HL-60/S4 (cell line): ENCODE results near the gene MEF2C.

Source experiments
- in situ Hi-C: fragments of 300-500 bp; cut with MboI; formaldehyde crosslinking; loops from 2 replicates; pipeline ENCODE4 v1.14.3; 2022; ENCODE audit warnings: low sequenced_read_pairs

Gene MEF2C

DNA sequence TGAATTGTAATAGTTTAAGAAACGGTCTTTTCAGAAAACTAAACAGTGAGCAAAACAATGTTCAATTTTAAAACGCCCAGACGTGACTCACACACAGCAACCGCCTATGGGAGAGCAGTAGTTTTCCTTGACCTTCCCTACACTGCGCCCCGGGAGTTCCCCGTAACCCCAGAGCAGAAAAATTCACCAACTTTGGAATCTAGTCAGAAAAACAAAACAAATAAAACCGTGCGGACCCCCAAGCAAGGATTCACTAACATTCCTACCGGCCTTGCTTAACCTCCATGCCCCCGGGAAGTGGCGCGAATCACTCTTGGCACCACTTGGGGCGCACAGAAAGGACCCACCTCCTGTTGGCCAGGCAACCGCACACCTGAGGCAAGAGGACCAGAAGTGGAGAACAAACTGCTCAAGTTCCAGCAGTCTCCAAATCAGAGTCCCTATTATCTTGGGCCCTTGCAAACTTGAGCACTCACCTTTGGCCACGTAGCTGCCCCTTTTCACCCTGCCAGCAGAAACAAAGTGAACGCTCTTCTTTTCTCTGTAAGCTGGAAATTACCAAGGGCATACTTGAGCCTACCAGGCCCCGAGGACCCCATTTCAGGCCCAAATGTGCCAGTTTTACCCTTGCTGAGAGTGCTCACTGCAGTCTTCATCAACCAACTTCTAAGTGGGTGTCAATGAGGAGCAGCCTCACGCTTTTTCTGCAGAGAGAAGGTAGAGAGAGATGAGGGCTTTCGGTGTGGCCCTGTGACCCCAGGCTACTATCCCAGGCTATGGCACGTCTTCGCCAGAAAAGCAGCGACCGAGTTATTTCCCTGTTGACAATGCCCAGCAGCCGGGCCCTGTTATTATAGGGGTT is 189.7 kb downstream of the MEF2C start:
- in situ Hi-C loops = loop anchor here (25.0 kb wide), 1 partner anchor 906 kb away; no protein-coding TSS in a partner anchor

DNA sequence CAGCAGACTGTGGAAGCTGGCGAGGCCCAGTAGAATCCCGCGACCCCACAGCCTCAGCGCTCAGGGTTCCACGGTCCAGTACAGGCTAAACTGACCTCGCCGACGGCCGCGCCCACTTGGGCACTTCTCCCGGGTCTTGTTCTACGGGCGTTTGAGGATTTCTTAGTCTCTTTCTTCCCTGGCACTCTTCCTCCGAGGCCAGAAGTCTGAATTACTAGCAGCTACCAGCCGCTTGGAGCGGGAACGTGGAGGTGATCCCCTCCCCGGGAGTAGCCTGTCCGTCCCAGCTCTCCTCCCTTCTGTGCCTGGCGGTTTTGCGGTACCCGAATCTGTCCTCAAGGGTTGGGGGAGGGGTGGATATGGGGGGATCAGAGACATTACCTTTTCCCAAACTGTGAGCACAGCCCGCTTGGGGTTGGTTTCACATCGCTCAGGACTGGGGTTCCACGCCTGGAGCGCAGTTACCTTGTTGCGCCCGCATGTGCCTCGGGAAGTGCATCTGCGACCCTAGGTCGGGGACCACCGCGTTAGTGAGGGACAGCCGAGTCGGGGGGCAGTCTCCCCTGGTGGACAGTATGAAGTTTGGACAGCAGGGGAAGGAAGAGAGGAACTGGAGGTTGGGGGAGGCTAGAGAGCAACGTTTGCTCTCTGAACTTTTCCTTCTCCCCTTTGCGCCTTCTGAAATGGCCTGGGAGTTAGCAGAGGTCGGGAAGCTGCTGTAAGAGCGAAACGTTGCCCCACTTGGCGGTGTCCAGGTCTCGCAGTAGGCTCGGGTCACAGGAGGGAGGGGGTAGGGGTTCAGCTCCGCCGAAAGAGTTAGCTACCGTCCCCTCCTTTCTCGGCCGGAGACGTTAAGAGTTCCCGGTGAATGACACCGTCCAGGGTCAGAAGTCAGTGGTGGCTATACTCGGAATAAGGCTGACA is 190.8 kb downstream of the MEF2C start:
- in situ Hi-C loops = loop anchor here (25.0 kb wide), 1 partner anchor 905 kb away; no protein-coding TSS in a partner anchor

DNA sequence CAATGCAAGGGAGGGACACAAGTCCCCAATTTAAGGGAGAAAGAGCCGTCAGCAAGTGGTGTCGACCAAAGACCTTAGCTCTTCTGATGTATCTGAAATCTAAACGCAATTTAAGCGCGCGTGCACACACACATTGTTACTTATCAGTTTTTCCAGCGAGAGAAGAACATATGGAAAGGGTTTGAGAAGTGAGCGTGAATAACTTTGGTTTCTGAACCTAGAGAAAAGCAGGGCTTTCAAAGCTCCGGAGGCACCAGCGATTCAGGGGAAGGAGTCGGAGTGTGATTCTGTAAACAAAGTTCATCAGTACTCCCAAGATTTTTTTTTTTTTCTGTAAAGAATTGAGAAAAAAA is 191.8 kb downstream of the MEF2C start:
- in situ Hi-C loops = loop anchor here (25.0 kb wide), 1 partner anchor 904 kb away; no protein-coding TSS in a partner anchor

DNA sequence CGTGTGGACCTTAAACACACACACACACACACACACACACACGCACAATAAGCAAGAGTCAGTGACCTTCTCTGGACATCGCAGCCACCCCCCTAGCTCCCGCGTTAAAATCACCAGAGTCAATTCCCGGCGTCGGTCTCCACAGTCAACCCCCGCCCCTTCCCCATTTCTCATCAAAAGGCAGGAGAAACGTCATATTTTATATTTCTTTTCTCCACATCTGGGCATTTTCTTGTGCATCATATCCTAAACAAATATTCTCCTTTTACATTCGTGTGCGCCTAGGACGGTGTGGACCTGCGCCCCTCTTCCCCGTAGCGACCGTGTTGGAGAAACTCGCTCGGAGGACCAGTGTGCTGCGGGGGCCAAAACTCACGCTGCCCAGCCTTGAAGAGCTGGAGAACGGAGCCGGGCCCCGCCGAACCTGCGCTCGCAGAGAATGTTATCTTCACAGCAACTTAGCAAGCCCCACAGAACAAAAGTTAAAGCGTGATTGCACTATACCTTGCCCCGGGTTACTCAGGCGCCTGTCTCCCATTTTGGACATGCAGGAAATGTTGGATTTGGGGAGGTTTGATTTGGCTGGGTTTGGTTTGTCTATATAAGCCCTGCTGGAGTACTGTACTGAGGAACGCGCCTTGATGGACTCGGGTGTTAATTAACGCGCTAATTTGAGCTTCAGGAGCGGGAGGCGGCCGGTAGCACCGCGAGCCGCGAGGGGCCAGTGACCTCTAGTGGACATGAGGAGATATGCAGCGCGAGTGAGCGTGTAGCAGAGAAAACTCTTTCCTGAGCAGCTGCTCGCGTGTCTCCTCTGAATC is 192.4 kb downstream of the MEF2C start:
- in situ Hi-C loops = loop anchor here (25.0 kb wide), 1 partner anchor 903 kb away; no protein-coding TSS in a partner anchor

DNA sequence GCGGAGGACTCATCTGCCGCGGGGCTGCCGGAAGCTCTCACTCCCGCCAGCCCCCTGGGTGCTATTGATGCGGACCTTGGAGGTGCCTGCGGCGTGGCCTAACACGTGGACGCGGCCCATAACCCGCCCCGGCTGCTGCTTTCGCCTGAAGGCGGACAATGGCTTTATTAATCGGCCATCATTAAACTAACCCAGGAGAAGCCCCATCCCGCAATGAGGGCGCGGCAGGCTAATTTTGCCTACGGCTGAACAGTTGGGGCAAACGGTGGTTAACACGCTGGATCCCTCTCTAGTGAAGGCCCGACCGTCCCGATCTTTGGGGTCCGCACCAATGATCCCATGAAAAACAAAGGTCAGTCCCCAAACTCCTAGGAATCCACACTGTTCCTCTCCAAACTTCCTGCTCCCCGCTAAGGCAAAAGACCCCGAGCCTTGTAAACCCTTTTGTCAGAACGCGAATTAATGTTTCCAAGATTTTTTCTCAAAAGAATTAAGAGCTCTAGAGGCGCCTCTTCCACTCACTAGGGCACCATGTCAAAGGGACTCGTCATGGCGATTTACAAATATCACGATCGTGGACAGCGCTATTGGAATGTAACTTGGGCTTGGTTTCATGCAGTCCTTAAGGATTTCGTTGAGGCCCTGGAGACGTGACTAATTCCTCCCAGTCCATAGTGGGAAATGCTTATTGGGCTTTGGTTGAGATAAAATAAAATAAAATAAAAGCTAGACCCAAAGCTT is 193.1 kb downstream of the MEF2C start:
- in situ Hi-C loops = loop anchor here (25.0 kb wide), 1 partner anchor 903 kb away; no protein-coding TSS in a partner anchor

DNA sequence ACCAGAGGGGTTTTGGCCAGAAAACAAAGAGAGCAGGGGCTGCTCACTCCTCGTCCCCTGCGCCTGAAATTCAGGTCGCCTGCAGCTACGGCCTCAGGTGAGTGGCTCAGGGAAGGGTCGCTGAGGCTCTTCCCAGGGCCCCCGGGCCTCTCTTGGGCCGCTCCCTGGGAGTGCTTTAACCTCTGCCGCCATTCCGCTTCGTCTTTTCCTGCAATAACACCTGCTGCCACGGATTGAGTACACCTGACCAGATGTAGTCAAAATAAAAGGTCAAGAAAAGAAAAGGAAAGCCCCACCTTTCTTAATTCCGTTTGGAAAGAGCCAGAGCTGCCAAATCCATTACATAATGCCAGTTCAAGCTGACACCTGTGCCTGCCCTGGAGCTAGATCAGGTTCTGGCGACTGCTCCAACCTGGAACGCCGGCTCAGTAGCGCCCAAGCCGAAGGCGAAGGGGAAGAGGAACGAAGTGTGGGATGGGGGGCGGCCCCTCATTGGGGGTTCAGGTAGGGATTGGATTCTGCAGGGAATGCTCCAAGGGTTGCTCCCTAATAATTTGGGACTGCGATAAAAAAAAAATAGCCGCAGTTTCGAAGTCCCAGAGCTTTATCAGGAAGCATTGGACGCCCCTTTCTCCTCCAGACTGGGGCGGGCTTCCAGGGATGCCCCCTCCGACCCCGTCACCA is 193.9 kb downstream of the MEF2C start:
- in situ Hi-C loops = loop anchor here (25.0 kb wide), 1 partner anchor 902 kb away; no protein-coding TSS in a partner anchor

DNA sequence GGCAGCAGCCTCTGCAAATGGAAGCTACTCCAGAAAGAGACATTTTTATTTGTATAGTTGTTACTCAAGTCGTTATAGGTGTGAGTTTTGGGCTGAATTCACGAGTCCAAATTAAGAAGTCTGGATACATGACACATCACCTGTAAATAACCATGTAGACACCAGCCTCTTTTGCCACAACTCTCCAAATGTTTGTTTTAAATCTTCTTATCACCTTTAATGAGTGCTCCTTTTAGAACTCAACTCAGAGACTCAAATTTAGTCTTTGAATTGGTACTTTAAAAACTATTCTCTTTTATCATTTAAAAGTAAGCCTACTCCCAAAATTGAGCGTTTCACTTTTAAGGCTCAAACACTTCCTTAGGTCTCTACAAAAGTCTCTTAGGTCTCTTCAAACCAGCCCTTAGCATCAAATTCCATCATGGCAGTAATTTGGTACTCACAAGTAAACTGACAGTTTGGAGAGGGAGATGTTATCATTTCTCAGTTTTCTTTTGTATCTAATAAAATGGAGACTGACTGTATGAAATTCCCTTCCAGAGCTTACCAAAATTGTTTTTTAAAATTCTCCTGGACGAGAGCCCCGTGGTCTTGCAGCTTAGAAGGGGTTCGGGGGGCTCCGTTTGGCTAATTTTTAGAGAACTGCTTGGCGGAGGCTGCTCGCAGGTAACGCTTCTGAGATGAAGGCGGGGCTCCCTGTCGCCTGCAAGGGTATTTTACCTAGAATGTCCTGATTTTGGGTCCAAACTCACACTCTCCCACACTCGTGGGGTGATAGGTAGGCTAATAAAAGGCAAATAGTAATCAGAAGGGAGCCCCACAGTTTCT is 194.6 kb downstream of the MEF2C start:
- in situ Hi-C loops = loop anchor here (25.0 kb wide), 1 partner anchor 901 kb away; no protein-coding TSS in a partner anchor

DNA sequence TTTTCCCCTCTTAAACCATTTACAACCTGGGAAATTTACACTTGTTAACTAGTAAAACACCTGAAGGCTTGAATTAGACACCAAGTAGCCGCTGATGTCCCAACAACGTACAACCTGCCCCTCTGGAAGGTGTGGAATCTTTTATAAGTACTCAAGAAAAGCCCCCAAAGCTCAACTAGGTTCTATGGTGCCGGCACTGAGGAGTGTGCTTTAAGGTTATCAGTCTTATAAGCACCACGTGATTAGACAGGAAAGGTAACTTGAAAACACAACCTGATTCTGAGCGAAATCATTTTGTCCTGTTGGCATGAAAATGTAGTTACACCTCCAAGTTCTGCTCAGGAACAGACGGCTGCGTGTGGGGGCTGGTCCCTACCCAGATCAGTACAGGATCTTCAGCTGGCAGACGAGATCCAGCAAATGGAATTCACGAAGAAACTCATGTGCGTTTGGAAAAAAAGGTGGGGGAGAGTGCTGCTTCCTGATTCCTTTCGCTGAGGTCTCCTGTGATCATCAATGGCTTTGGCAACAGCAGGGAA is 195.5 kb downstream of the MEF2C start:
- in situ Hi-C loops = loop anchor here (25.0 kb wide), 1 partner anchor 900 kb away; no protein-coding TSS in a partner anchor

DNA sequence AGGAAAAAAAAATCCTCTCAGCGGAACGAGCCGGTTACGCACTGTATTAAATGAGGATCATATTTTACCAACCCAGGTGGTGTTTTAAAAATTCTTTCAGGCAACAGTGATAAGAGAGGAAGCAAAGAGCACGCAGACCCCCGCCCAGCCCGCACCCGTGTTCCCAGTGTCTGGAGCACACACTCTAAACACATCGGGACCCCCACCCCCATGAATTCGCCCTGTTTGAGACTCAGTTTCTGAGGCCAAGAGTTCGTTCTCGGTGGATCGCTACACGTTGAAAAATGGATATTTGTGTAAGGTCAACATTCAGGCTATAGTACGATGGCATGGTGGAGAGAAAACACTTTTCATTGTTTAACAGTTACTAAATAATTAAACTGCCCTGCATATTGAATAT is 196.3 kb downstream of the MEF2C start:
- in situ Hi-C loops = loop anchor here (25.0 kb wide), 1 partner anchor 899 kb away; no protein-coding TSS in a partner anchor

DNA sequence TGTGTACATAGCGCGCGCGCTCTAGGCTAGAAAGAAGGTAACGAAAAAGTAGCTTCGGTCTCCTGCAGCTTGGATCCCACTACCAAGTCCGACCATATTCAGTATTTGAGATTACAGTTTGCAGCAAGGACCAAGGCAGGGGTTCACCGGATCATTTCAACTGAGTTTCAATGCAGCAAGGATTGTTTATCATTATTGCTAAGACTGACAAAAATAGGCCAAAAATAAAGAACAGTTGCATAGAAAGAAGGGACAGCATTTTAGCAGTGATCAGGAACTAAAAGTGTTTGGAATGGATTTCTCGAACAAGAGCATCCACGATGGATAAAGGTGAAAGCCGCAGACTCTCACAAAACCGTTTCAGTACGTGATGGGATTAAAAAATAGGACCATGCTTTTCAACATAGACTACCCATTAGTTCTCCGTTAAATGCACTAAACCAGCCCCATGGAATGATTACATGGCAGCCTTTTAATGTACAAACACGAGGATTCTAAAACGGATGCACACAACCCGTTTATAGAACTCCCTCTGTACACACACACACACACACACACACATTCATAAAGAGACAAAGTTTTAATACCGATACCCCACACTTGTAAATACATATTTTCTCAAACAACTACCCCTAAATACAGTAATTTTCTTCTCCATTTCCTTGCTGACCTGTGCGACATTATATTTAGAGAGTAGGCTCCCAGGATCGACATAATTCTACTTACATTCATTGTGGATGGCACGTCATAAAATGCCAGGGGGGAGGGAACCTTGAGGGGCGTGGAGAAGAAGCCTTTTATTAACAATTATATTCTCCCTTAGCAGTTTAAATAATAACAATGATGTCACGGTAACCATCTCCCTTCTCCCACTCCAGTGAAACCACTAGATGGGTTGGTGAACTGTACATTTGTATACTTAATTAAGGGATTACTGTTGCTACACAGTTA is 197.1 kb downstream of the MEF2C start:
- in situ Hi-C loops = loop anchor here (25.0 kb wide), 1 partner anchor 899 kb away; no protein-coding TSS in a partner anchor

DNA sequence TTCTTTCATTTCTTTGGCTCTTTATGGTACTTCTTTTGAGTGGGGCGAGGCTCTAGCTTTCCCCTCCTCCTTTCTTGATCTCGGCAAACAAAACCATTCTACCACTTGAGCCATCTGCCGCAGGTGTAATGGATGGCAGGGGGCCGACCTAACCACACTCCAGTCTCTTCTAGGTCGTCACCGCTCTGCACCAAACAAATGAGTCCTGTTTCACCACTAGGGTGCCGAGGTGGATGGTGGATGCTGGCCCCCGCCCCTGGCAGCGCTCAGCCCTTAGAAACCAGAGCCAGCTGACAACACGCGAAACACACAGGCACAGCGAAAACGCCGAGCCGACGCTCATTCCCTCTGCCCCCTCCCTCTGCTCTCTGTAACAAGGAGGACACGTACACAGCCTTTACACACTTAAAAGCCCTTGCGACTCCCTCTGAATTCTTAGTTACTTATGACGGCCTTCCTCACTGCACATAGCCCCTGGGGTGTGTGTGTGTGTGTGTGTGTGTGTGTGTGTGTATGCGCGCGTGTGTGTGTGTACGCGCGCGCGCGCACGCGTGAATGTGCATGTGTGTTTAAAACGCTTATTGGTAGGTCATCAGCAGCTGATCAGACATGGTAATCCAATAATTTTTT is 199.4 kb downstream of the MEF2C start:
- in situ Hi-C loops = loop anchor here (25.0 kb wide), 1 partner anchor 896 kb away; no protein-coding TSS in a partner anchor

DNA sequence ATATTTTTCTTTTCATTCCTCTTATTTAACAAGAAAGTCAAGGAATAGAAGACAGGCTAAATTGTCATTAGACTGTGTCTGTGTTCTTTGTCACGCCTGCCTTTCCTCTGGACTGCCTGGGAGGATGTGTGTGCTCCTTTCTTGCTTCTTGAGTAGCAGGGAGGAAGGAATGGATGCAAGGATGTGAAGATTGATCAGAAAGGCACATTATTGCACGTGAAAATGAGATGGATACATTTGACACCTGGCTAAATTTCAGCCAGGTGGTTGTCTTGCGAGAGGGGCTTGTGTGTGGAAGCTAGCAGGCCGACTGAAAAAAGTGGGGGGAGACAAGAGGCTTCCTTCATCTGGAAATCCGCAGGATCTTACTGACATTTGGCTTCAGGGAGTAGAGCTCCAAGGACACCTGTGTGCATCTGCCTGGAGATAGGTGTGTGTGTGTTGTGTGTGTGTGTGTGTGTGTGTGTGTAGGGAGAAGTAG is 200.1 kb downstream of the MEF2C start:
- in situ Hi-C loops = loop anchor here (25.0 kb wide), 1 partner anchor 896 kb away; no protein-coding TSS in a partner anchor

DNA sequence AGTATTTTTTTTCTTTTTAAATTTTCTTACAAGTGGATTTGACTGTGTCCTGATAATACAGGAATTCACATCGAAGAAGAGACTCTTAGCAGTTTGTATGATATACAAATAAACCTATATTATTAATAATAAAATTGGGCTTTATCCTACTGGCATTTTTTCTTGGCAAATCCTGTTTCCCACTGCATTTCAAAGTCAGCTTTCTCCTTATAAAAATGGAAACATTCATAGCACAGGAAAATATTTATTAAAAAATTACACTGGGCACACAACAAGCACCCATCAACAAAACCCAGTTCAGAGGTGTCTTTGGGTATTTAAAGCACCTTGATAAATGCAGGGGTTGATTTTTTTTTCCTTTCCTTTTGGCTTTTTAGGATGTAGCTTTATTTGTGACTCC is 200.9 kb downstream of the MEF2C start:
- in situ Hi-C loops = loop anchor here (25.0 kb wide), 1 partner anchor 895 kb away; no protein-coding TSS in a partner anchor

DNA sequence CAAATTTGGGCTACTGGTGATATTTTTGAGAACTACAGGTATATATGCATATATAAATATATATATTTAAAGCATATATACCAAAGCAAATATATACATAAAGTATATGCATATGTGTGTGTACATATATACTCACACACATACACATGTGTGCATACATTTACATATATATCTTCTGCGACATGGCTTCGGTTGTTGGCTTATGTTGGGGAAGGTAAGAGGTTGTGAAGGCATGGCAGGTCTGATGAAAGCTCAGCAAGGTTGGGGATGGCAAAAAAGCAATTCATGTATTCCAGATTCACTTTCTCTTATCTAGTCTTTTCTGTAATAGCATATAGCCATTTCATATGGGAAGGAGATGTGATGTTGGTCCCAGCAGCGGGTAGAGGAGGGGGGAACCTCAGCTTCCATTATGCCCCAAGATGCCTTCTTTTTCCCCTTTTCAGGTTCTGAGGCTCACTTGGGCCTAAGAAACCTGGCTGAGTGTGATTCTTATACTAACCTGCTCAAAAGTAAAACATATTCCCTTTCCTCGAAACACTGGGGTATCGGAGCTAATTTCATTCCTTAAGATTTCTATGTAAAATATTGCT is 201.7 kb downstream of the MEF2C start:
- in situ Hi-C loops = loop anchor here (25.0 kb wide), 1 partner anchor 894 kb away; no protein-coding TSS in a partner anchor
